ENCODE results near the gene CLPSL2.

CLPSL2 gene

GRCh38 chr6:35776364-35777215 lies at the start of gene CLPSL2:
CLPSL2 (plus strand) TSS chr6:35776598; CDS start chr6:35776619, 21 bp downstream.
- no peak for TF ChIP-seq ZFX (IDR thresholded peaks at IDR 0.05)
- TF ChIP-seq CTCF (conservative IDR thresholded peaks at IDR 0.05), result no peak
- H3K27ac ChIP-seq, result no peak within 1 kb of the TSS

- peak overlapping the region; percentile 98 for H3K27ac ChIP-seq
- TF ChIP-seq CTCF (conservative IDR thresholded peaks at IDR 0.05) (no peak), ZFX (IDR thresholded peaks at IDR 0.05) (no peak)
Measured at GRCh38 chr6:35727231-35727934, 49.0 kb upstream of the CLPSL2 start.

GRCh38 chr6:35727935-35728682 lies 48.3 kb upstream of the CLPSL2 start:
- TF ChIP-seq CTCF (conservative IDR thresholded peaks at IDR 0.05), result no peak
- TF ChIP-seq ZFX (IDR thresholded peaks at IDR 0.05), result no peak
- peak overlapping the region; percentile 98 for H3K27ac ChIP-seq

- H3K27ac ChIP-seq, result peak overlapping the region; percentile 98
- TF ChIP-seq CTCF (conservative IDR thresholded peaks at IDR 0.05), result no peak
- TF ChIP-seq ZFX (IDR thresholded peaks at IDR 0.05), result peak; percentile 79
Measured at GRCh38 chr6:35728683-35729678, 47.4 kb upstream of the CLPSL2 start.

- TF ChIP-seq CTCF (conservative IDR thresholded peaks at IDR 0.05) (no peak), ZFX (IDR thresholded peaks at IDR 0.05) (no peak)
- H3K27ac ChIP-seq, result peak overlapping the region; percentile 98
Measured at GRCh38 chr6:35729722-35730121, 46.7 kb upstream of the CLPSL2 start.

- peak overlapping the region; percentile 98 for H3K27ac ChIP-seq
- TF ChIP-seq ZFX (IDR thresholded peaks at IDR 0.05) (no peak), CTCF (conservative IDR thresholded peaks at IDR 0.05) (no peak)
Measured at GRCh38 chr6:35730745-35731413, 45.5 kb upstream of the CLPSL2 start.
